Fibroblast of mammary gland (primary cell): ENCODE data around the gene TEX29.
A peak's percentile ranks its signal among the peaks of the same experiment; 100 is the strongest.

Source experiments
- DNase-seq: peaks from one replicate; pipeline ENCODE4 v3.0.0-alpha.2; 2010; ENCODE audit warnings: low read depth
- H3K4me3 ChIP-seq: 2 replicates; pipeline ENCODE4 v1.5.1; 2011; ENCODE audit warnings: low read depth, mild to moderate bottlenecking, low read length, moderate library complexity; ENCODE audit not compliant: control insufficient read depth
- TF ChIP-seq, protein P1 (sequence below): conservative IDR thresholded peaks from 2 replicates; pipeline ENCODE4 v1.5.1; 2011; ENCODE audit warnings: low read depth, low read length, inconsistent platforms; ENCODE audit not compliant: control insufficient read depth, insufficient read depth

The TEX29 gene

DNA sequence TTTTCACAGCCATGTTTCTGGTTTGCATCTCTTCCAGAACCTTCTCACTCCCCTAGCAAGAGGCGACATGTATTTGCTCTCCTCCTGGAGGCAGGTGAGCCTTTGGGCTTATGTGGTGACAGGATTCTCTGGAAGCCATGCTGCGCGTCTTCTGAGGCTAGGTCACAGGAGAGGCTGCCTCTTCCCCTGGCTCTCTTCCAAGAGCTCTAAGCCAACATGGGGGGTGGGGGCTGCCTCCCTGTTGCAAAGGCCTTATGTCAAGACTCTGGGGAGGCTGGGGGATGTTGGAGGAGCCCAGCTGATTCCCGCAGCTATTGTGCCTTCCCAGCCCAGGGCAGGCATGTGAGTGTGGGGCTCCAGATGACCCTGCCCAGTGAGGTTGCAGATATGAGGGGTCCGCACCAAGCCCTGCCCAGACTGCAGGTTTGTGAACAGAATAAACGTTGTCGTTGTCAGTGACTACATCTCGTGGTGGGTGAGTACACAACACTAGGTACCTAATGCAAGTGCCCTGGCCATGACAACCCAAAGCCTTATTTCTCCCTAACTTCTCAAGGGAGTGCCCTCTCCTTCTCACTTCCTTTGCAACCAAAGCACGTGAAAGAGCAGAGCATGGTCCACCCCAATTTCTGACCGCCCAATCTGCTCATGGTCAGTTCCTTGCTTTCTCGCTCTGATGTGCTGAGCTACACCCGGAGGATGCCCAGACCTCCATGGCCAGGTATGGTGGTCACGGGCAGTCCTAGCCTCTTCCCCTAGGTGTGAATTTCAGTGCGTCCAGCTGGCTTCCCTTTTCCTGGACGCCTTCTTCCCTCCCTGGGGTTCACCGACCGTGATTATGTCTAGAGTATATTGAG lies 44.9 kb downstream of the TEX29 start:
- TF ChIP-seq, protein P1, sequence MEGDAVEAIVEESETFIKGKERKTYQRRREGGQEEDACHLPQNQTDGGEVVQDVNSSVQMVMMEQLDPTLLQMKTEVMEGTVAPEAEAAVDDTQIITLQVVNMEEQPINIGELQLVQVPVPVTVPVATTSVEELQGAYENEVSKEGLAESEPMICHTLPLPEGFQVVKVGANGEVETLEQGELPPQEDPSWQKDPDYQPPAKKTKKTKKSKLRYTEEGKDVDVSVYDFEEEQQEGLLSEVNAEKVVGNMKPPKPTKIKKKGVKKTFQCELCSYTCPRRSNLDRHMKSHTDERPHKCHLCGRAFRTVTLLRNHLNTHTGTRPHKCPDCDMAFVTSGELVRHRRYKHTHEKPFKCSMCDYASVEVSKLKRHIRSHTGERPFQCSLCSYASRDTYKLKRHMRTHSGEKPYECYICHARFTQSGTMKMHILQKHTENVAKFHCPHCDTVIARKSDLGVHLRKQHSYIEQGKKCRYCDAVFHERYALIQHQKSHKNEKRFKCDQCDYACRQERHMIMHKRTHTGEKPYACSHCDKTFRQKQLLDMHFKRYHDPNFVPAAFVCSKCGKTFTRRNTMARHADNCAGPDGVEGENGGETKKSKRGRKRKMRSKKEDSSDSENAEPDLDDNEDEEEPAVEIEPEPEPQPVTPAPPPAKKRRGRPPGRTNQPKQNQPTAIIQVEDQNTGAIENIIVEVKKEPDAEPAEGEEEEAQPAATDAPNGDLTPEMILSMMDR: no peak
- no peak for DNase-seq
- no peak overlapping the region for H3K4me3 ChIP-seq

DNA sequence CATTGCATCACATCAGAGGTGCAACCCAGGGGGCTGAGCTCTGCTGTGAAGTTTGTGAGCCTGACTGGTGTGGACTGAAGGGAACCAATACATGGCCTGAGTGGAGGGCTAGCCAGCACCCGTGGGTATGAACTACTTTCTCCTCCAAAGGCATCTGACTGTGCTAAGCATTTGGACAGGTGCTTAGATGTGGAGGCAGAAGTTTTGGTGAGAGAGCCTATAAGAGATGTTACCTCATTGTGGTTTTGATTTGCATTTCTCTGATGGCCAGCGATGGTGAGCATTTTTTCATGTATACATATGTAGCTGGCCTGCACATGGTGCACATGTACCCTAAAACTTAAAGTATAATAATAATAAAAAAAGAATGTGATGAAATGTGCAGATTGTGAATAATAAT lies 46.9 kb downstream of the TEX29 start:
- no peak for DNase-seq
- TF ChIP-seq, protein P1: no peak
- no peak overlapping the region for H3K4me3 ChIP-seq

DNA sequence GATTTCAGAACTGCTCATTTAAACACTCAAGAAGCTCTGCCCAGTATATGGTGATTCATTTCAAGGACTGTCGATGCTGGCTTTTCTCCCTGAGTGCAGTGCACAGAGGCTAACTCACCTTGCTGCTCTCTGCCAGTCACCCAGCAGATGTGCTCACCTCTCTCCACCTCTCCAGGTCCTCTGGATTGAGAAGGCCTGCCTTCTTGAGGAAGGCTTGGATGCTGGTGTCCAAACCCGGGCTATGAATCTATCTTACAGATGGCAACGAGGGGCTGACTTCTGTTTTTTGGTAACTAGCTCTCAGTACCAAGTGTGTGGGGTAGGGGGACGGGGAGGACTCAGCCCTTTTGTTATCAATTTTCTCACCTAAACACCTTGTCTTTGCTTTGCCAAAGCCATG lies 47.6 kb downstream of the TEX29 start:
- no peak overlapping the region for H3K4me3 ChIP-seq
- TF ChIP-seq, protein P1: no peak
- DNase-seq: no peak

DNA sequence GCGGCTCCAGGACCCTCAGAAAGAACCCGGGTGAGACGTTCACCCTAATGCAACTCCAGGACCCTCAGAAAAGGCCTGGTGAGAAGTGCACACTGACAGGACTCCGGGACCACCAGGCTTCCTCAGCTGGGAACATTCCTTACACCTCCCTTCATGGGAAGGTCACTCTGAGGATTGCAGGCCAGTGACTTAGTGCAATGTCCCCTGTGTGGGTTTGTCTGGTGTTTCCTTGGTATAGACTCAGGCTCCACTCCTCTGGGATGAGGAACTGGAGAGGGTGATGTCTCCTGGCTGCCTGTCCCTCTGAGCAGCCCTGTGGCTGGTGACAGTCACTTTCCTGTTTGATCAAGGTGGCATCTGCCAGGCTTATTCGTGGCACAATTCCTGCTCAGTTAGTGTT lies 49.7 kb downstream of the TEX29 start:
- DNase-seq: no peak
- TF ChIP-seq, protein P1: no peak

DNA sequence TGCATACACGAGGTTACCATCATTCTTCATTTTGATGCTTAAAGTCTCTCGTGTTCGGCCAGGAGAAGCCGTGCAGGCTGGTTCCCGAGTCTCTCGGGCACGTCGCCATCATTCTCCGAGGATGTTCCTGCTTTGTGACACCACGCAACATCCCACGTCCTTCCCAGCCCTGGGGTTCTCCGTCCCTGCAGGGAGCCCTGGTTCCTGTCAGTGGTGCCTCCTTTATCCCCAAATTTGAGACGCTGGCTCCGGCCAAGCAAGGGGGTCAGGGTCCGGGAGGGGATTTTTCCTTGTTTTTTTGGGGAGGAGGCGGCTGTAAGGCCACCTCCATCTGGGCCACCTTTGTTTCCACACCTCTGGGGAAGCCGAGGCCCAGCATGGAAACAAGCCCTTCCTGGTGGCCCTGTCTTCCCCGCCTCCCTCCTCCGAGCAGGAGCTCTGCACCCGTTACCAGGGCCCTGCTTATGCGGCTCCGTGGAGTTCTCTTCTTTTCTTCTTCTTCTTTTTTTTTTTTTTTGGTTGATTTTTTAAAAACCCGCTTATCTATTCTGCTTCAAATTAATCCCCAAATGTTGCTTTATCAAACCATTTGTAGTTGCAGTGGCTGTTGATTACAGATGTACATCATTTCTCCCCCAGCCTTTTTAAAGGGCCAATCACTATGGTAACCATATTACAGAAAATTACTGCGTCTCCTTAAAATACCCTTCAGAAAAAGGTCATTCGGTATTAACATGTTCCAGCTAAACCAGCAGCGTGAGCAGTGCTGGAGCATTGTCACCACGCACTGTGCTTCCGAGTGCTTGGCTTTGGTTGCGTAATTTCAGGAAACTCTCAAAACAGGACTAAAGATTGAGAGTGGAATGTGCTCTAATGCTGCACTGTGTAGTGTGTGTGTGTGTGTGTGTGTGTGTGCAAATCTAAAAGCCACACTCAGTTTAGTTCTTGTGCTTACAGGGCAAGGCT lies 50.4 kb downstream of the TEX29 start:
- TF ChIP-seq, protein P1: no peak
- DNase-seq: peak; percentile 49
- H3K4me3 ChIP-seq: no peak overlapping the region

More for the DNA sequence above, 49.7 kb downstream of the TEX29 start:
- no peak overlapping the region for H3K4me3 ChIP-seq

DNA sequence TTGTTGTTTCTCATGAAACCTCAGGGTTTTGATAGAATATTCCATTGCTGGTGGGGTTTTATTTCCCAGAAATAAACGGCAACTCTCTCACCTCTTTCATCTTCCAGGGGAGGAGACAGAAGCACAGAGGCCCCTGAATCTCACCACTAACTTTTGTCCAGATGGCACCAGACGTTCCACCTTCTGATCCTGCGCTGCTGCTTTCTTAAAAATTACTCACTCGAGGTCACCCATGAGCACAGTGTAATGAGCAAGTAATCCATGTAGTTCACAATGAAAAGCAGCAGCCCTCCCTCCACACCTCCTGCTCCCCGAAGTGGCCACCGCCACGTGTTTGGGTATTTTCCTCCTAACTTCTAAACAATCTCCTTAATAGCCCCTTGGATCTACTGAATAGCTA lies 51.3 kb downstream of the TEX29 start:
- no peak overlapping the region for H3K4me3 ChIP-seq
- DNase-seq: peak; percentile 43

More for the DNA sequence above, 51.3 kb downstream of the TEX29 start:
- TF ChIP-seq, protein P1: no peak
